HG03342 (cell line): Measurements from ENCODE around the gene CASP1.
A peak's percentile ranks its signal among the peaks of the same experiment; 100 is the strongest.
"Not testable (repeated sequence)": the region's sequence is repeated elsewhere in the genome, so short reads cannot be mapped to it uniquely, and the experiment has no call there.

Source experiments
- ATAC-seq: cut with Tn5 transposase; IDR thresholded peaks from one replicate; pipeline ENCODE4 v1.9.1; 2021; ENCODE audit warnings: mild to moderate bottlenecking, moderate library complexity; ENCODE audit not compliant: unreplicated experiment

The CASP1 gene

GRCh38 chr11:105034813-105035620 lies at the start of gene CASP1:
Gene CASP1 (minus strand): TSS chr11:105035144. CDS start chr11:105035113, 31 bp downstream.
- peak; percentile 91 for ATAC-seq

DNA sequence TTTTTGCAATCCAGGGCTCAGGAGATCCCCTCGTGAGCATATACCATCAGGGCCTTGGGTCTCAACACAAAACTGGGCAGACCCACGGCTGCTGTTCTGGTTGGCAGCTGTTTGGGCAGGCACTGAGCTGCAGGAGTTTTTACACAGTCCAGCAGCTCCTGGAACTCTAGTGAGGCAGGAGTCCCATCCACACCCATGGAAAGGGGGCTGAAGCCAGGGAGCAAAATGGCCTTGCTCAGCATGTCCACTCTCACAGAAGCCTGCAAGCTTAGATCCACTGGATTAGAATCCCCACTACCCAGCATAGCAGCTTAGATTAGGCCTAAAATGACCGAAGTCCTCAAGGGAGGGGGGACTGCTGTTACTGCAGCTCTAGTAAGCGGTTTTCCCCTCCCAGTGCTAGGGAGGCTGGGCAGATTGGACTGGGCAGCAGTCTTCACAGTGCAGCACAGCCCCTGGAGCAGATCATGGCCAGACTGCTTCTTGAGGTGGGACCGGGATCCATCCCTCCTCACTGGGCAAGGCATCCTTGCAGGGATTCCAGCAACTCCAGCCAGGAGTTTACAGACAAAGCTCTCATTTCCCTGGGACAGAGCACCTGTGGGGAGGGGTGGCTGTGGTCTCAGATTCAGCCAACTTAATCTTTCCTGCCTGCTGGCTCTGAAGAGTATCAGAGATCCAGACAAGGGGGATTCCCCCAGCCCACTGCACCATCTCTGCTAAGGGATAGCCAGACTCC lies 46.6 kb upstream of the CASP1 start:
- ATAC-seq, result no peak

DNA sequence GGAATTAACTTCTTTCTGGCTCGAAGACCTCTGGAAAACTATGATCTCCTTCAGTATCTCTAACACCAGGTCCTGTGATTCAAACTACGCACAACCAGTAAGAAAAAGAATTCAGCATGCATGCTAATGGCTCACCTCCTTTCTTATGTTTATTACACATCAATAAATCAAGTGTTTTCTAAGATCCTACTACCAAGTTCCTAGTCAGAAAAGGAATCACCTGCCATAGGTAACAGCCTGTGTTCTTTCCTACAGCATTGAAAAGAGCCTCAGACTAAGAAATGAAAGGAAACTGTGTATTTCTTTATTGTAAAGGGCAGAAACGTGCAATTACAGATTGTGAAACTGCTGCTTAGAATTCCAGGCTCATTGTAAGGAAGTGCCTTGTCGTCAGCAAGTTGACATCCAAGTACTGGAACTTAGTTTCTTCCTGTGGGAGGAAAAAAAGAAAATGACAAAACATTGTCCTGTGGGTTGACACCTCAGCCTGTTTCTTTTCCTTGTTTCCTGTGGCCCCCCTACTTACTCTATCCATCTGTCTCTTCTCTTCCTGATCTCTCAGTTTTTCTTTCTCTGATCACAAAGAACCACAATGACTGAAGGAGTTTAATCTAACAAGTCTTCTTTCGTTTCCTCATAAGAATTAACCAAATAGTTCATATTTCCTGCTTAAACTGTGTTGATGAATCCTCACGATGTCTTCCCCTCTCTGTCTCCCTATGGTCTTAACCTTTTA lies 45.4 kb upstream of the CASP1 start:
- not testable (repeated sequence) for ATAC-seq

GRCh38 chr11:105078283-105078682 lies 43.3 kb upstream of the CASP1 start:
- no peak for ATAC-seq

DNA sequence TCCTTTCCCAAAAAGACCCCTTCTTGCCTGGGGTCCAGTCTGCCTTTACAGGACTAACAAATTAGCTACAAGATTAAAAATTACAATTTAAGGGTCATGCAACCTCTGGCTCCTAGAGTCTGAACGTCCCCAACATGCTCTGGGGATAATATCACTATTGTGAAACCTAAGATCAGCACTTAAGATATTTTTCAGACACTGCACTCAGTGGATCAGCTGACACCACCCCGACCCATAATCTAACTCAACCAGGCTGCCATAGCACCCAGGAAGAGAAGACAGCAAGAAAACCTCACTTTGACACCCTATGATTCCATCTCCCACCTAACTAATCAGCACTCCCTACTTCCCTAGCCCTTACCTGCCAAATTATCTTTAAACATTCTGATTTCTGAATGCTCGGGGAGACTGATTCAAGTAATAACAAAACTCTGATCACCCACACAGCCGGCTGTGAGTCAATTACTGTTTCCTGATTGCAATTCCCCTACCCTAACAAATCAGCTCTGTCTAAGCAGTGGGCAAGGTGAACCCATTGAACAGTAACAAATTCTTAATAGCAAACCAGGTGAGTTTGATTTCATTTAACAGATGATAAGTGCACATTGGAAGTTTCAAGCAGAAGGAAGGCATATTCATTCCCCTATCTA lies 42.3 kb upstream of the CASP1 start:
- not testable (repeated sequence) for ATAC-seq

- ATAC-seq, result no peak
These were observed 39.2 kb upstream of the CASP1 start for GRCh38 chr11:105074166-105074530.

GRCh38 chr11:105073456-105074165 lies 38.7 kb upstream of the CASP1 start:
- no peak for ATAC-seq

- not testable (repeated sequence) for ATAC-seq
These were observed 37.1 kb upstream of the CASP1 start for GRCh38 chr11:105072080-105072479.

- ATAC-seq, result no peak
These were observed 36.3 kb upstream of the CASP1 start for GRCh38 chr11:105071089-105071732.

DNA sequence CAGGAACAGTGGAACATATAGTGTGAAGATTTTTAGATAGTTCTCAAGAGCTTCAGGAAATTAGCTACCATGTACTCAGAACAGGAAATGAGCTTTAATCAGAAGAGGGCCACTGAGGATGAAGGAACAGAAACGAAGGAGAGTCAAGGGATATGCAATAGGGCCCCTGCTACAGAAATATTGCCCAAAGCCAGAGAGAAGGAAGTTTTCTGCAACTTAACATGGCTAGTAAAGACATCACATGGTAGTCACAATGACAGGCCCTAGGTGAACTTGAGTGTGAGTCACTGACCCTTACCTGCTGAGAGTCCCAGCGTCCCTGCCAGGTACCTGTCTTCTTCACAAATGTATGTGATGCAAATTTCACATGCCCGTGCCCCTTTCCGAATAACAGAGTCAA lies 35.4 kb upstream of the CASP1 start:
- ATAC-seq, result no peak

GRCh38 chr11:105069749-105070148 lies 34.8 kb upstream of the CASP1 start:
- not testable (repeated sequence) for ATAC-seq

DNA sequence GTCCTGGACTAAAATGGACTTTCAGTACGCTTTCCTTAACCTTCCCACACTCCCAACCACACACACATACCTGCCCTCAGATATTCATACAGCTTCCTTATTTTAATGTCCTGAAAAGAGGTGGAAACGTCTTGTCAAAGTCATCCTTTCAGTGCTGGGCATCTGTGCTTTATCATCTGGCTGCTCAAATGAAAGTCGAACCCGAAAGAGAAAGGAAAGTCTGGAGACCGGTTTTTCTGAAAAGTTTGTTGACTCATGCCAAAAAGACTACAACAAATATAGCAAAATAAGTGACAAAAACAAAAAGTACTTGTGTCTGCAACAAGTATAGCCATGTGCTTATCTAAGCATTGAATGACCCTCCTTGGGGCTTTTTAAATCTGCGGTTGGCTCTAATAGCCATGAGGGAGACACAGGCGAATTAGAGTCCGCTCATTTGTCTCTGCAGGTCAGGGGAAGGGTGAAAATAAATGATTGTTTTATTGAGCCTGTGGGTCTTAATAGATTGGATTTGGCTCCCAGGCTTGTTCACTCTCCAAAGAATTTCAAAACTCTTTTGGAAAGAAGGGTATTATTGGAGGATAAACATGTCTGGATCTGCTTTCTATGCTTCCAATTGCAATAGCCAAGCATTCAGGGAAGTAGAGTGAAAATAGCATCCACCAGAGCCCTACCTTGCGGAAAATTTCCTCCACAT lies 28.4 kb upstream of the CASP1 start:
- ATAC-seq, result not testable (repeated sequence)

- ATAC-seq, result no peak
These were observed 22.5 kb upstream of the CASP1 start for GRCh38 chr11:105057432-105057831.

GRCh38 chr11:105056446-105056845 lies 21.5 kb upstream of the CASP1 start:
- ATAC-seq, result no peak

DNA sequence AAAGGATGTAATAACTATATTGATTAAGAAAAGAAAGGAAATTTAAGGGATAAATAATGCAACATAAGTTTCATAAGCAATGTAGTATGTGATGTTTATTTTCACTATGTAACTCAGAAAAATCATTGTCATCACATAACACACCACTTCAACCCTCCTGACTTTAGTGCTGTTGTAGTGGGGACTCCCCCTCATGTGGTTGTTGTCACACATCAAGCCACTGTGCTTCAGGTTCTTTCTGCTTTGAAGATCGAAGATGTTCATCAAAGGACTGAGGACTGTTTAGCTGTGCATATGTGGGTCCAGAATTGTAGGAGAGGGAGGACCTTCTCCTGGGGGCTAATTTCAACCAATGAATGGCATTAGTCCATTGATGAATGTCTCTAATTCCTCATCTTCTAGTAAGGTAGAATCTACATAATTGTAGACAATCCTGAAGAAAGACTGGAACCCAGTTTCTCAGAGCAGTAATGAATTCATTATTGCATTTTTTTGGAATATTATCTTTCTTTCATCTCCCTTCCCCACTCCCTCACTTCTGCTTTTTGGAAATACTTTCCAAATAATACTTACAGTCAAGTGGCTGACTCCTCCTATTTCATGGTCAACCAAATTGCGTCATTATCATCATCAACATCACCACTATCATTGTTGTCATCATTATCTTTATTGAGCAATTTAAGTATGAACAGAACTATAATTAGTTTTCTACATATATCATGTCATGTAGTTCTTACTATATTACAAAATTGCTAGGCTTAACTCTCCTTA lies 20.0 kb upstream of the CASP1 start:
- ATAC-seq, result no peak

DNA sequence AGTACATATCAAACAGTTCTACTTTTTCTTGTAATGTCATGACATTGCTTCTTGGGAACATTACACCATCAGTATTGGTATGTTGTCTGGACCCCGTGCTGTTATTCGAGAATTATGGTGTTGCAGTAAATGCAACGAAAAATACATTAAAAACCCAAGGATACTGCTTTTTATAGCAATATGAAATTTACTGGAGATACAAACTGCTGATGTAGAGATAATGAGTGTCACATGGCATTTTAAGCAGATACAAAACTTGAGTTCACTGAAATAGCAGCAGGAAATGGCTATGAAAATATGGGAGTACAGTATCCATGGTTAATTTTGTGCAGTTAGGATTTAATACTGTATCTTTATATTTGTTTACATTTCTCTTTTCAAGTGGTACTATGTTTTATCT lies 17.5 kb upstream of the CASP1 start:
- ATAC-seq, result no peak

- ATAC-seq, result no peak
These were observed 16.6 kb upstream of the CASP1 start for GRCh38 chr11:105051559-105051958.

DNA sequence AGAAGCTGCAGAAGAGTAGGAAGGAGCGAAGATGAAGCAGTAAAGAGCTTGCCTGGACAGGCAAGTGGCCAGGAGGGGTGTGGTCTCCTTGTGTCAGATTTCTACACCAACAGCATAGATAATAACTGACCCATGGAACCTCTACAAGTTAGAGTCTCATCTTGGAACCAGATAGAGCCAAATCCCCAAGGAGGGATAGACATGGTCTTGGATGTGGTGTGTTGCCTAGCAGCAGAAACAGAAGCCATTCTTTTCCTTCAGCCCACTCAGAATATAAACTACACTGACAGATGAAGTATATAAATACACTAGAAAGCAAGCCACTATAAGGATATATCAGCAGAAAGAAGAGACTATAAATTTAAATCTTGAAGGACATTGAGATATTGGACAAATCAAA lies 14.5 kb upstream of the CASP1 start:
- no peak for ATAC-seq
